Loucy (cell line): ENCODE results near the gene CAMTA1.

Source experiments
- H2AFZ ChIP-seq: fragments of 200-600 bp; sonication (generic); 2 replicates; pipeline ENCODE4 v1.6.0; 2016; ENCODE audit warnings: antibody characterized with exemption, mild to moderate bottlenecking, low read length, moderate library complexity
- H3F3A ChIP-seq: fragments of 200-600 bp; 2 replicates; pipeline ENCODE4 v1.6.0; 2016; ENCODE audit warnings: antibody characterized with exemption, low read depth, mild to moderate bottlenecking
- H3K27me3 ChIP-seq: fragments of 200-600 bp; sonication (generic); 2 replicates; pipeline ENCODE4 v1.6.1; 2014; ENCODE audit warnings: low read length, mild to moderate bottlenecking; ENCODE audit not compliant: insufficient read depth, poor library complexity, severe bottlenecking
- H3K36me3 ChIP-seq: fragments of 200-600 bp; sonication (generic); 2 replicates; pipeline ENCODE4 v1.6.1; 2016; ENCODE audit warnings: low read length; ENCODE audit not compliant: insufficient read depth
- H3K4me1 ChIP-seq: fragments of 200-600 bp; sonication (generic); 2 replicates; pipeline ENCODE4 v1.5.1; 2014; ENCODE audit warnings: low read length, mild to moderate bottlenecking; ENCODE audit not compliant: insufficient read depth, poor library complexity, severe bottlenecking
- H3K4me2 ChIP-seq: fragments of 200-600 bp; sonication (generic); 2 replicates; pipeline ENCODE4 v1.6.0; 2014; ENCODE audit warnings: antibody characterized with exemption, low read length, low read depth, mild to moderate bottlenecking; ENCODE audit not compliant: poor library complexity, severe bottlenecking
- H3K4me3 ChIP-seq: fragments of 200-600 bp; sonication (generic); 2 replicates; pipeline ENCODE4 v1.5.1; 2014; ENCODE audit warnings: low read length, mild to moderate bottlenecking, mixed read lengths; ENCODE audit not compliant: poor library complexity, severe bottlenecking
- H3K79me2 ChIP-seq: fragments of 200-600 bp; sonication (generic); 2 replicates; pipeline ENCODE4 v1.6.1; 2014; ENCODE audit warnings: low read length; ENCODE audit not compliant: insufficient read depth
- H3K9ac ChIP-seq: fragments of 200-600 bp; sonication (generic); 2 replicates; pipeline ENCODE4 v1.6.0; 2014; ENCODE audit warnings: mild to moderate bottlenecking, low read depth, low read length, moderate library complexity; ENCODE audit not compliant: poor library complexity, severe bottlenecking
- H3K9me2 ChIP-seq: fragments of 200-600 bp; sonication (generic); replicated peaks from 2 replicates; pipeline ENCODE4 v1.6.1; 2016; ENCODE audit warnings: low read depth, low read length, mixed read lengths
- H3K9me3 ChIP-seq: fragments of 200-600 bp; sonication (generic); 2 replicates; pipeline ENCODE4 v1.6.1; 2014; ENCODE audit warnings: mild to moderate bottlenecking, antibody characterized with exemption, low read length, low read depth; ENCODE audit not compliant: insufficient read depth
- H4K20me1 ChIP-seq: fragments of 200-600 bp; sonication (generic); 2 replicates; pipeline ENCODE4 v1.6.0; 2014; ENCODE audit warnings: antibody characterized with exemption, low read length, mild to moderate bottlenecking; ENCODE audit not compliant: insufficient read depth, poor library complexity, severe bottlenecking
- CTCF ChIP-seq: fragments of 200-600 bp; sonication (generic); conservative IDR thresholded peaks from 2 replicates; pipeline ENCODE4 v1.5.1; 2014; ENCODE audit warnings: mild to moderate bottlenecking, antibody characterized with exemption, low read length
- EZH2phosphoT487 ChIP-seq: fragments of 200-600 bp; IDR thresholded peaks from 2 replicates; pipeline ENCODE4 v1.6.1; 2018; ENCODE audit warnings: antibody characterized with exemption, mild to moderate bottlenecking, moderate library complexity, borderline replicate concordance

The CAMTA1 gene

DNA sequence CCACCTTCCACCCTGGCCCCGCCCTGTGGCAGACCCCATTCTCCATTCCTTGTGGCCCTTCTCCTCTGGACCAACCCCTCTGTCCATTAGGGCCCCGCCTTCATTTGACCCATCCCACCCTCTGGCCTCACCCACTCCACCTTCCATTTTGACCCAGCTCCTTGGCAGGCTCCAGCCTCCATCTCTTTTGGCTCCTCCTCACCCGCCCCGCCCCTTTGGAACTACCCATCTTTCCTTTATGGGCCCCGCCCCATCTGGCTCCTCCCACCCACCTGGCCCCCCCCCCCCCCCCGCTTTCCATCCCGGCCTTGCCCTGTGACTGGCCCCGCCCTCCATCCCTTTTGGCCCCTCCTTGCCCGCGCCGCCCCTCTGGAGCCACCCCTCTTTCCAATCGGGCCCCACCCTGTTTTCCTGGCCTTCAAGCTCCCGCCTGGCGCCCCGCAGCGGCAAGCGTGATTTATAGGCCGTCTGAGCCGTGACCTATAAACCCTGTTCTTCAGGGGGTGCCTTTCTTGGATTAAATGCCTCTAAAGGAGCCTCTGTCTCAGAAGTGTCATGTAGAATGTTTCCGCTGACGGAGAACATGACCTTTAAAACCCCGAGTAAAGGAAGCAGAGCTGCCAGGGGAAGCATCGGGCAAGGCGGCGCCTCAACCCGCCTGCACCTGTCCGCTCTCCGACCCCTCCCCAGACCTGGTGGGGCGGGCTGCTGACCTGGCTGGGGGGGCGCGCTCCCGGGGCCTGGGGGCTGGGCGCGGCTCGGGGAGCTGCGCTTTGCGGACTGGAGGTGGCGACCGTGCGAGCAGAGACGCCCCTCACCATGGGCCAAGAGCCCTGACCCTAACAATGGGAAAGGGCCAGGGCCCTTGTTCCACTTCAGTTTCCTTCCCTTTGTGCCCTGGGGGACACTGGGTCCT is 178.0 kb downstream of the CAMTA1 start:
- Histone ChIP-seq H3K9me2 (no peaks in the 10 kb centered on the region), H3K9ac (no peak overlapping the region), H3K4me2 (no peak overlapping the region), H3K36me3 (no peaks in the 10 kb centered on the region), H3K79me2 (no peaks in the 10 kb centered on the region), H3K9me3 (no peaks in the 10 kb centered on the region), H3K27me3 (no peaks in the 10 kb centered on the region), H3K4me3 (no peak overlapping the region), H3F3A (peaks cover 7% of the 10 kb centered on the region), H3K4me1 (peaks cover 25% of the 10 kb centered on the region), H2AFZ (no peak overlapping the region), H4K20me1 (no peaks in the 10 kb centered on the region)
- TF ChIP-seq CTCF (no peak), EZH2phosphoT487 (no peak)

DNA sequence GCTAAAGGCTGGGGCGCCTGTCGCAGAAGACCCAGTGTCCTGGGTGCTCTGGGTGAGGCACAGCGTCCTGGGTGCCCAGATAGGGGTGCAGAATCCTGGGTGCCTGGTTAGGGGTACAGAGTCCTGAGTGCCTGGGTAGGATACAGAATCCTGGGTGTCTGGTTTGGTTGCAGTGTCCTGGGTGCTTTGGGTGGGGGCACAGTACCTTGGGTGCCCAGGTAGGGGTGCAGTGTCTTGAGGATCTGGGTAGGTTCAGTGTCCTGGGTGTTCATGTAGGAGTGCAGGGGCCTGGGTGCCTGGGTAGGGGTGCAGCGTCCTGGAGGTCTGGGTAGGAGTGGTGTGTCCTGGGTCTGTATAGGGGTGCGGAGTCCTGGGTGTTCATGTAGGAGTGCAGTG is 178.7 kb downstream of the CAMTA1 start:
- Histone ChIP-seq H3K4me3 (no peak overlapping the region), H3K9ac (no peak overlapping the region), H4K20me1 (no peaks in the 10 kb centered on the region), H3K79me2 (no peaks in the 10 kb centered on the region), H3K9me2 (no peaks in the 10 kb centered on the region), H3K4me1 (peaks cover 31% of the 10 kb centered on the region), H3K4me2 (no peak overlapping the region), H3K36me3 (no peaks in the 10 kb centered on the region), H3K9me3 (no peaks in the 10 kb centered on the region), H2AFZ (no peak overlapping the region), H3F3A (peaks cover 7% of the 10 kb centered on the region), H3K27me3 (no peaks in the 10 kb centered on the region)
- TF ChIP-seq EZH2phosphoT487 = no peak
- TF ChIP-seq CTCF = no peak

GRCh38 chr1:6965083-6965934 is 180.1 kb downstream of the CAMTA1 start:
- Histone ChIP-seq H3K4me3 (peak overlapping the region; percentile 29), H3K9me2 (no peaks in the 10 kb centered on the region), H3F3A (peaks cover 7% of the 10 kb centered on the region), H2AFZ (no peak overlapping the region), H4K20me1 (no peaks in the 10 kb centered on the region), H3K79me2 (no peaks in the 10 kb centered on the region), H3K36me3 (no peaks in the 10 kb centered on the region), H3K4me2 (peak overlapping the region; percentile 43), H3K9me3 (no peaks in the 10 kb centered on the region), H3K4me1 (peaks cover 37% of the 10 kb centered on the region), H3K9ac (peak overlapping the region; percentile 22), H3K27me3 (no peaks in the 10 kb centered on the region)
- no peak for TF ChIP-seq CTCF
- TF ChIP-seq EZH2phosphoT487 = no peak
